CD4-positive, alpha-beta T cell treated with Interleukin-2 at 100 ng/mL for 4 hours (primary cell): ENCODE measurements around the gene ZNF473.
A peak's percentile ranks its signal among the peaks of the same experiment; 100 is the strongest.

Experiments used
- DNase-seq: peaks from one replicate; pipeline ENCODE4 v3.0.0-alpha.2; 2020; ENCODE audit warnings: low spot score

ZNF473 gene

GRCh38 chr19:50025794-50026549, at the start of gene ZNF473:
Gene ZNF473 (plus strand): TSS chr19:50026005. CDS start chr19:50031083, 5,078 bp downstream.
- peak; percentile 94 for DNase-seq

- no peak for DNase-seq
These were observed 49.3 kb upstream of the ZNF473 start for GRCh38 chr19:49976496-49976895.

GRCh38 chr19:49977076-49977475, 48.7 kb upstream of the ZNF473 start:
- DNase-seq: no peak

- no peak for DNase-seq
These were observed 47.9 kb upstream of the ZNF473 start for GRCh38 chr19:49977881-49978280.

- no peak for DNase-seq
These were observed 47.5 kb upstream of the ZNF473 start for GRCh38 chr19:49978324-49978723.

GRCh38 chr19:49981603-49982593, 43.9 kb upstream of the ZNF473 start:
- DNase-seq: no peak

GRCh38 chr19:49983645-49984229, 42.1 kb upstream of the ZNF473 start:
- peak; percentile 81 for DNase-seq

- no peak for DNase-seq
These were observed 41.3 kb upstream of the ZNF473 start for GRCh38 chr19:49984491-49984890.

GRCh38 chr19:49985871-49986270, 39.9 kb upstream of the ZNF473 start:
- DNase-seq: no peak

GRCh38 chr19:49986354-49986753, 39.5 kb upstream of the ZNF473 start:
- no peak for DNase-seq

GRCh38 chr19:49987159-49987698, 38.6 kb upstream of the ZNF473 start:
- DNase-seq: peak; percentile 76

- no peak for DNase-seq
These were observed 37.8 kb upstream of the ZNF473 start for GRCh38 chr19:49988007-49988406.

- DNase-seq: no peak
These were observed 37.4 kb upstream of the ZNF473 start for GRCh38 chr19:49988433-49988832.

- peak; percentile 15 for DNase-seq
These were observed 28.1 kb upstream of the ZNF473 start for GRCh38 chr19:49997709-49998108.

- no peak for DNase-seq
These were observed 26.3 kb upstream of the ZNF473 start for GRCh38 chr19:49999371-50000010.

GRCh38 chr19:50000038-50000840, 25.6 kb upstream of the ZNF473 start:
- no peak for DNase-seq

GRCh38 chr19:50000841-50001557, 24.8 kb upstream of the ZNF473 start:
- no peak for DNase-seq

- no peak for DNase-seq
These were observed 24.0 kb upstream of the ZNF473 start for GRCh38 chr19:50001775-50002174.

- DNase-seq: no peak
These were observed 23.3 kb upstream of the ZNF473 start for GRCh38 chr19:50002386-50002960.

- no peak for DNase-seq
These were observed 22.5 kb upstream of the ZNF473 start for GRCh38 chr19:50003254-50003788.
